IMR-90 (cell line): ENCODE results near the gene TNS1. TPM values are rescaled to one million over a fixed set of nuclear protein-coding genes. Genes with fewer than 3 reads are reported as not detected.

Experiments
- ATAC-seq: fragments of 200-7000 bp; cut with Tn5 transposase; 2 replicates; pipeline ENCODE4 v1.9.1; 2020; ENCODE audit warnings: low read depth, mild to moderate bottlenecking, moderate library complexity
- BruUV-seq: library from RNA; stranded (reverse); fragments of 400-500 nt; replicated peaks from 2 replicates; lab custom pipeline; 2021; lab: Mats Ljungman, UMichigan
- CTCF ChIA-PET: fragments of 300-600 bp; formaldehyde crosslinking; extraction: SDS; loops from one replicate; lab custom pipeline; 2021; ENCODE audit warnings: antibody characterized with exemption; lab: Yijun Ruan, JAX
- POLR2A ChIA-PET: fragments of 300-600 bp; sonication (Branson Sonifier 250); formaldehyde crosslinking; loops from one replicate; lab custom pipeline; 2022; ENCODE audit warnings: antibody characterized with exemption; ENCODE audit not compliant: unreplicated experiment; lab: Charles Lee
- DNase-seq: peaks from one replicate; pipeline ENCODE4 v3.0.0; 2013
- H2AFZ ChIP-seq: replicated peaks from 2 replicates; pipeline ENCODE3; 2013; ENCODE audit warnings: low read length, mild to moderate bottlenecking; ENCODE audit not compliant: poor library complexity
- H2AK5ac ChIP-seq: 2 replicates; pipeline ENCODE4 v1.6.1; 2013; ENCODE audit warnings: low read depth, low read length, inconsistent platforms
- H2AK9ac ChIP-seq: replicated peaks from 2 replicates; pipeline ENCODE3; 2013; ENCODE audit warnings: mild to moderate bottlenecking, low read depth, low read length, moderate library complexity; ENCODE audit not compliant: poor library complexity
- H2BK120ac ChIP-seq: 2 replicates; pipeline ENCODE4 v1.6.1; 2013; ENCODE audit warnings: low read depth, low read length, inconsistent platforms
- H2BK15ac ChIP-seq: 3 replicates; pipeline ENCODE4 v1.6.1; 2013; ENCODE audit warnings: low read depth, low read length, inconsistent platforms
- H2BK20ac ChIP-seq: 2 replicates; pipeline ENCODE4 v1.6.1; 2013; ENCODE audit warnings: low read depth, mild to moderate bottlenecking, inconsistent platforms, low read length, moderate library complexity
- H2BK5ac ChIP-seq: 2 replicates; pipeline ENCODE4 v1.6.1; 2013; ENCODE audit warnings: mild to moderate bottlenecking, low read depth, low read length, inconsistent platforms; ENCODE audit not compliant: poor library complexity, severe bottlenecking
- H3K14ac ChIP-seq: replicated peaks from 2 replicates; pipeline ENCODE4 v1.6.1; 2013; ENCODE audit warnings: low read depth, low read length, inconsistent platforms
- H3K18ac ChIP-seq: 2 replicates; pipeline ENCODE4 v1.6.1; 2013; ENCODE audit warnings: low read depth, low read length, control low read depth
- H3K23ac ChIP-seq: 2 replicates; pipeline ENCODE4 v1.6.1; 2013; ENCODE audit warnings: low read depth, low read length, inconsistent platforms
- H3K27ac ChIP-seq: 2 replicates; pipeline ENCODE4 v1.5.1; 2013; ENCODE audit warnings: mild to moderate bottlenecking, control low read depth, low read length; ENCODE audit not compliant: insufficient read depth
- H3K27me3 ChIP-seq: 2 replicates; pipeline ENCODE4 v1.6.1; 2013; ENCODE audit warnings: low read length; ENCODE audit not compliant: control insufficient read depth, insufficient read depth
- H3K36me3 ChIP-seq: 2 replicates; pipeline ENCODE4 v1.6.1; 2013; ENCODE audit warnings: low read length, mixed read lengths; ENCODE audit not compliant: control insufficient read depth, insufficient read depth
- H3K4ac ChIP-seq: 2 replicates; pipeline ENCODE4 v1.6.1; 2013; ENCODE audit warnings: low read depth, low read length, inconsistent platforms
- H3K4me1 ChIP-seq: 2 replicates; pipeline ENCODE4 v1.6.1; 2013; ENCODE audit warnings: low read length, mixed read lengths; ENCODE audit not compliant: control insufficient read depth, insufficient read depth
- H3K4me2 ChIP-seq: 2 replicates; pipeline ENCODE4 v1.6.1; 2013; ENCODE audit warnings: low read depth, mild to moderate bottlenecking, control low read depth, low read length, moderate library complexity
- H3K4me3 ChIP-seq: 2 replicates; pipeline ENCODE4 v1.5.1; 2013; ENCODE audit warnings: low read depth, mild to moderate bottlenecking, control low read depth, low read length, moderate library complexity; ENCODE audit not compliant: insufficient read depth
- H3K56ac ChIP-seq: 2 replicates; pipeline ENCODE4 v1.6.1; 2013; ENCODE audit warnings: low read length, inconsistent platforms; ENCODE audit not compliant: insufficient read depth; ENCODE audit errors: extremely low read depth
- H3K79me1 ChIP-seq, 2 experiments: 2 replicates each; pipeline ENCODE4 v1.6.1; 2013; ENCODE audit warnings: low read length in 2 of 2, inconsistent platforms in 1 of 2, low read depth in 1 of 2
- H3K9ac ChIP-seq: 2 replicates; pipeline ENCODE4 v1.6.1; 2013; ENCODE audit warnings: low read depth, low read length, control low read depth
- H3K9me1 ChIP-seq: 2 replicates; pipeline ENCODE4 v1.6.1; 2013; ENCODE audit warnings: low read length, inconsistent platforms; ENCODE audit not compliant: insufficient read depth
- H3K9me3 ChIP-seq: 2 replicates; pipeline ENCODE4 v1.6.1; 2013; ENCODE audit warnings: low read length; ENCODE audit not compliant: control insufficient read depth, insufficient read depth
- H4K20me1 ChIP-seq: 2 replicates; pipeline ENCODE4 v1.6.1; 2013; ENCODE audit warnings: low read length, inconsistent platforms; ENCODE audit not compliant: insufficient read depth
- H4K5ac ChIP-seq: 2 replicates; pipeline ENCODE4 v1.6.1; 2013; ENCODE audit warnings: mild to moderate bottlenecking, low read depth, low read length, control low read depth
- H4K8ac ChIP-seq, 2 experiments: 2 replicates each; pipeline ENCODE4 v1.6.1; 2013; ENCODE audit warnings: low read depth in 2 of 2, low read length in 2 of 2, control low read depth in 1 of 2, inconsistent platforms in 1 of 2
- H4K91ac ChIP-seq: 2 replicates; pipeline ENCODE4 v1.6.1; 2013; ENCODE audit warnings: low read depth, low read length, inconsistent platforms; ENCODE audit not compliant: insufficient read depth
- BHLHE40 ChIP-seq: fragments of 150-350 bp; IDR thresholded peaks from 2 replicates; pipeline ENCODE4 v1.6.1; 2016; ENCODE audit warnings: mild to moderate bottlenecking, low read depth, low read length
- CEBPB ChIP-seq: IDR thresholded peaks from 2 replicates; pipeline ENCODE4 v1.6.1; 2012; ENCODE audit warnings: low read depth, low read length, improper control_type of control experiment
- ELK1 ChIP-seq: fragments of 150-350 bp; IDR thresholded peaks from 2 replicates; pipeline ENCODE4 v1.6.1; 2016; ENCODE audit warnings: low read depth, mild to moderate bottlenecking, low read length, moderate library complexity, borderline replicate concordance
- FOS ChIP-seq: fragments of 150-350 bp; IDR thresholded peaks from 2 replicates; pipeline ENCODE4 v1.6.1; 2016; ENCODE audit warnings: low read depth, low read length
- MAFK ChIP-seq: IDR thresholded peaks from 2 replicates; pipeline ENCODE4 v1.6.1; 2012; ENCODE audit warnings: low read depth, low read length, improper control_type of control experiment
- MAZ ChIP-seq: IDR thresholded peaks from 2 replicates; pipeline ENCODE4 v1.6.1; 2012; ENCODE audit warnings: low read depth, mild to moderate bottlenecking, low read length, improper control_type of control experiment, moderate library complexity, borderline replicate concordance
- MXI1 ChIP-seq: IDR thresholded peaks from 2 replicates; pipeline ENCODE4 v1.6.1; 2012; ENCODE audit warnings: low read depth, mild to moderate bottlenecking, low read length, moderate library complexity, borderline replicate concordance
- NFE2L2 ChIP-seq: fragments of 150-350 bp; IDR thresholded peaks from 2 replicates; pipeline ENCODE4 v1.6.1; 2016; ENCODE audit warnings: low read depth, mild to moderate bottlenecking, low read length
- POLR2A ChIP-seq: IDR thresholded peaks from 2 replicates; pipeline ENCODE4 v1.6.1; 2012; ENCODE audit warnings: mild to moderate bottlenecking, low read depth, low read length
- RAD21 ChIP-seq: IDR thresholded peaks from 2 replicates; pipeline ENCODE4 v1.6.1; 2012; ENCODE audit warnings: low read length, improper control_type of control experiment
- RCOR1 ChIP-seq: IDR thresholded peaks from 2 replicates; pipeline ENCODE4 v1.6.1; 2012; ENCODE audit warnings: mild to moderate bottlenecking, low read length, improper control_type of control experiment; ENCODE audit not compliant: insufficient replicate concordance
- RFX5 ChIP-seq: IDR thresholded peaks from 2 replicates; pipeline ENCODE4 v1.8.0; 2012; ENCODE audit warnings: low read depth, mild to moderate bottlenecking, low read length, moderate library complexity
- SMC3 ChIP-seq: fragments of 150-350 bp; IDR thresholded peaks from 2 replicates; pipeline ENCODE4 v1.6.1; 2016; ENCODE audit warnings: low read depth, mild to moderate bottlenecking, antibody characterized with exemption, low read length, moderate library complexity
- WGBS, 2 experiments: methylation state at CpG; one replicate each; pipeline versions ENCODE4 v1.1.5 to v1.1.7; 2013; ENCODE audit warnings: missing lambda C conversion rate in 2 of 2; ENCODE audit not compliant: insufficient read length in 1 of 2; ENCODE audit errors: extremely low coverage in 2 of 2; 5-methylcytosine and 5-hydroxymethylcytosine counted together
- dilution Hi-C: fragments of 300-500 bp; cut with HindIII; formaldehyde crosslinking; loops from one replicate; pipeline ENCODE4 v1.14.3; 2018; ENCODE audit warnings: low sequenced_read_pairs; ENCODE audit not compliant: unreplicated experiment
- in situ Hi-C: fragments of 300-500 bp; cut with MboI; formaldehyde crosslinking; loops from 3 replicates; pipeline ENCODE4 v1.14.3; 2019; ENCODE audit warnings: low sequenced_read_pairs, inconsistent platforms, mixed read lengths
- intact Hi-C: fragments of 100-400 bp; cut with micrococcal nuclease; formaldehyde crosslinking; loops from 2 replicates; pipeline ENCODE4 v1.10.0; 2022
- polyA plus RNA-seq, 3 experiments: library from polyadenylated mRNA; depleted of rRNA; stranded (reverse); fragments of >200 nt; gene quantifications; 2 replicates each; pipeline ENCODE4 v1.2.3, GENCODE V29; 2012; ENCODE audit warnings: low replicate concordance in 1 of 3
- total RNA-seq: library from RNA; depleted of rRNA; stranded (reverse); fragments of >200 nt; gene quantifications from 2 replicates; pipeline ENCODE4 v1.2.3, GENCODE V29; 2012
- TF ChIP-seq, protein P1 (sequence below): fragments of 150-350 bp; IDR thresholded peaks from 2 replicates; pipeline ENCODE4 v1.6.1; 2017; ENCODE audit warnings: mild to moderate bottlenecking, antibody characterized with exemption, low read length, low read depth
- TF ChIP-seq, protein P2 (sequence below): conservative IDR thresholded peaks from 2 replicates; pipeline ENCODE4 v1.5.1; 2012; ENCODE audit warnings: mild to moderate bottlenecking, low read depth, low read length, improper control_type of control experiment

Gene TNS1
- total and polyA plus RNA-seq, 2 of the 4 experiments (the other 2 are of a cell fraction): 41.1 to 45.2 TPM

DNA sequence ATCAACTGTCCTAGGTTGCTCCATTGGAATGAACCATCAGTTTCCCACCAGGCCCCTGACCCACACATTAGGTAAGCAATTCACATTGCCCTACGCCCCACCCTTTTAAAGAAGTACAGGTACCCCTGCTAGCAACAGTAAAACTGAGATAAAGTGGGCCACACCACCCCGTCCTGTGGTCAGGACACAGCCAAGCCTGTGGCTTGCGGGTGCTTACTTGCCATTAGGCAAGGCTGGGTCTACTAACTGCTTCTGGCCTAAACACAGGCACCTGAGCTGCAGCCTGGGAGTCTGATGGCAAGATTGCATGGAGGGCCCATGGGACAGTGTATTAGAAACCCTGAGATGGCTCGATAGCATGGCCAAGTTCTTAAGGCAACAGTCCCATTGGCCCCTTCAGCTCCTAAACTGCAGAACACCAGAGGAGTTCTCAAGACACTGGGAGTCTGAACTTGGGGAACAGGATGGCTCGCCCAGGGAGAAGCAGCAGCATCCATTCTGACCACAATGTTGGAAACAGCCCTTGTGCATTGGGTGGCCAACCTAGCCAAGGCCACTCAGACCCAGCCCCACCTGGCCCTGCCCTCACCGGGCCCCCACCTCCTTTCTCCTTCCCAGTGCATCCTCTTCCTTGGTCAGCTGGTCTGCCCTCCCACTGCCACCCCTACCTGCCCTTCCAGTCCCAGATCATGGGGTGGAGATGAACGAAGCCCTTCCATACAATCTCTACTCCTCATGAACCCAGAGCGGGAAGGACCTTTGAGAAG is 177.1 kb downstream of the TNS1 start:
- Histone ChIP-seq H2BK15ac (no peak overlapping the region), H2BK120ac (no peak overlapping the region), H3K4ac (no peak overlapping the region), H4K20me1 (peaks cover 8% of the 10 kb centered on the region), H4K91ac (no peak overlapping the region), H3K9ac (no peak overlapping the region), H3K27ac (no peak overlapping the region), H2BK20ac (no peak overlapping the region), H3K18ac (no peak overlapping the region), H2AK5ac (no peak overlapping the region), H3K14ac (no peak overlapping the region), H3K79me1 (peaks cover 12 to 16% of the 10 kb centered on the region in 2 experiments), H4K5ac (no peak overlapping the region), H3K4me3 (no peak overlapping the region), H3K23ac (no peak overlapping the region), H2AFZ (no peak overlapping the region), H4K8ac (no peak overlapping the region), H2AK9ac (peak overlapping the region; percentile 71), H3K9me1 (no peaks in the 10 kb centered on the region; the same call in 1 of the 2 replicates), H3K56ac (no peak overlapping the region), H3K9me3 (no peaks in the 10 kb centered on the region), H3K4me1 (peaks cover 2% of the 10 kb centered on the region; the same call in 1 of the 2 replicates), H3K36me3 (peaks cover 51% of the 10 kb centered on the region), H2BK5ac (no peak overlapping the region), H3K27me3 (no peaks in the 10 kb centered on the region), H3K4me2 (no peak overlapping the region)
- dilution Hi-C loops (no loop called here), in situ Hi-C loops (no loop called here), intact Hi-C loops (no loop called here)
- POLR2A ChIA-PET: no interaction called here
- ATAC-seq (no peak), DNase-seq (no peak)
- CTCF ChIA-PET: no interaction called here
- BruUV-seq: no TSS peak
- 95% methylated on average over 4 of the region's 8 CpGs; no CpG with 5 or more reads in 1 of the 2 experiments for WGBS, 2 experiments
- TF ChIP-seq FOS: no peak
- TF ChIP-seq, protein P1, sequence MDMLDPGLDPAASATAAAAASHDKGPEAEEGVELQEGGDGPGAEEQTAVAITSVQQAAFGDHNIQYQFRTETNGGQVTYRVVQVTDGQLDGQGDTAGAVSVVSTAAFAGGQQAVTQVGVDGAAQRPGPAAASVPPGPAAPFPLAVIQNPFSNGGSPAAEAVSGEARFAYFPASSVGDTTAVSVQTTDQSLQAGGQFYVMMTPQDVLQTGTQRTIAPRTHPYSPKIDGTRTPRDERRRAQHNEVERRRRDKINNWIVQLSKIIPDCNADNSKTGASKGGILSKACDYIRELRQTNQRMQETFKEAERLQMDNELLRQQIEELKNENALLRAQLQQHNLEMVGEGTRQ: no peak
- no peak for TF ChIP-seq MAZ
- no peak for TF ChIP-seq MXI1
- TF ChIP-seq RFX5: no peak
- TF ChIP-seq, protein P2, sequence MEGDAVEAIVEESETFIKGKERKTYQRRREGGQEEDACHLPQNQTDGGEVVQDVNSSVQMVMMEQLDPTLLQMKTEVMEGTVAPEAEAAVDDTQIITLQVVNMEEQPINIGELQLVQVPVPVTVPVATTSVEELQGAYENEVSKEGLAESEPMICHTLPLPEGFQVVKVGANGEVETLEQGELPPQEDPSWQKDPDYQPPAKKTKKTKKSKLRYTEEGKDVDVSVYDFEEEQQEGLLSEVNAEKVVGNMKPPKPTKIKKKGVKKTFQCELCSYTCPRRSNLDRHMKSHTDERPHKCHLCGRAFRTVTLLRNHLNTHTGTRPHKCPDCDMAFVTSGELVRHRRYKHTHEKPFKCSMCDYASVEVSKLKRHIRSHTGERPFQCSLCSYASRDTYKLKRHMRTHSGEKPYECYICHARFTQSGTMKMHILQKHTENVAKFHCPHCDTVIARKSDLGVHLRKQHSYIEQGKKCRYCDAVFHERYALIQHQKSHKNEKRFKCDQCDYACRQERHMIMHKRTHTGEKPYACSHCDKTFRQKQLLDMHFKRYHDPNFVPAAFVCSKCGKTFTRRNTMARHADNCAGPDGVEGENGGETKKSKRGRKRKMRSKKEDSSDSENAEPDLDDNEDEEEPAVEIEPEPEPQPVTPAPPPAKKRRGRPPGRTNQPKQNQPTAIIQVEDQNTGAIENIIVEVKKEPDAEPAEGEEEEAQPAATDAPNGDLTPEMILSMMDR: no peak
- no peak for TF ChIP-seq CEBPB
- TF ChIP-seq RAD21: no peak
- no peak for TF ChIP-seq POLR2A
- no peak for TF ChIP-seq ELK1
- TF ChIP-seq SMC3: no peak
- TF ChIP-seq RCOR1: no peak
- TF ChIP-seq BHLHE40: no peak
- no peak for TF ChIP-seq NFE2L2
- TF ChIP-seq MAFK: no peak
